Measurements from ENCODE around the gene SPATA13.
"Not testable (repeated sequence)": the region's sequence is repeated elsewhere in the genome, so short reads cannot be mapped to it uniquely, and the experiment has no call there.

Gene SPATA13

DNA sequence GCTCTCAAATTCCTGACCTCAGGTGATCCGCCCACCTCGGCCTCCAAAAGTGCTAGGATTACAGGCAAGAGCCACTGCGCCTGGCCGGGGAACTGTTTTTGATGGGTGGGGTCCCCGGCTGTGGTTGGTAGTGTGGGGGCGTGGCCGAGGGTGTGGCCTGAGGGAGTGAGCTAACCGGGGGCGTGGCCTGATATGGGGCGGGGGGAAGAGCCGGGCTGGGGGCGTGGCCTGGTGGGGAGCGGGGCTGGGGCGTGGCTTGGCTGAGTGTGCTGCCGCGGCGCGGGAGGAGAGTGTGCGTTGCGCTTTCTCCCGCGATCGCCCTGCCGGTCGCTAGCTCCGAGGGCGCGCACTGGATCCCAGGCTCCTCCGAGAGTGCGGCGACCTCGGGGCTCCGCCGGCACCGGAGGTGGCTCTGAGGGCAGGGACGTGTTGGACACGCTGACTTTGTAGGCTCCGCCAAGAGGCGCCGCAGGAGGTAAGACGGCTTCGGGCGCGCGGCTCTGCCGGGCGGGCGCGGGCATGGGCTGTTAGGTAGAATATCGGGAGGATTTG, at the start of gene SPATA13:
SPATA13 (plus strand) TSS at position 263 of the 552 bp plus-strand sequence. CDS start 62,210 bp downstream, outside the sequence.
- TF ChIP-seq, protein P1, sequence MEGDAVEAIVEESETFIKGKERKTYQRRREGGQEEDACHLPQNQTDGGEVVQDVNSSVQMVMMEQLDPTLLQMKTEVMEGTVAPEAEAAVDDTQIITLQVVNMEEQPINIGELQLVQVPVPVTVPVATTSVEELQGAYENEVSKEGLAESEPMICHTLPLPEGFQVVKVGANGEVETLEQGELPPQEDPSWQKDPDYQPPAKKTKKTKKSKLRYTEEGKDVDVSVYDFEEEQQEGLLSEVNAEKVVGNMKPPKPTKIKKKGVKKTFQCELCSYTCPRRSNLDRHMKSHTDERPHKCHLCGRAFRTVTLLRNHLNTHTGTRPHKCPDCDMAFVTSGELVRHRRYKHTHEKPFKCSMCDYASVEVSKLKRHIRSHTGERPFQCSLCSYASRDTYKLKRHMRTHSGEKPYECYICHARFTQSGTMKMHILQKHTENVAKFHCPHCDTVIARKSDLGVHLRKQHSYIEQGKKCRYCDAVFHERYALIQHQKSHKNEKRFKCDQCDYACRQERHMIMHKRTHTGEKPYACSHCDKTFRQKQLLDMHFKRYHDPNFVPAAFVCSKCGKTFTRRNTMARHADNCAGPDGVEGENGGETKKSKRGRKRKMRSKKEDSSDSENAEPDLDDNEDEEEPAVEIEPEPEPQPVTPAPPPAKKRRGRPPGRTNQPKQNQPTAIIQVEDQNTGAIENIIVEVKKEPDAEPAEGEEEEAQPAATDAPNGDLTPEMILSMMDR (IDR thresholded peaks at IDR 0.05; ENCODE audit: control insufficient read depth, extremely low read depth, insufficient read depth): no peak
- no peak for DNase-seq (ENCODE audit: low read depth)
- peak within 1 kb of the TSS; percentile 82 for H3K4me3 ChIP-seq (ENCODE audit: low read depth, low read length)

DNA sequence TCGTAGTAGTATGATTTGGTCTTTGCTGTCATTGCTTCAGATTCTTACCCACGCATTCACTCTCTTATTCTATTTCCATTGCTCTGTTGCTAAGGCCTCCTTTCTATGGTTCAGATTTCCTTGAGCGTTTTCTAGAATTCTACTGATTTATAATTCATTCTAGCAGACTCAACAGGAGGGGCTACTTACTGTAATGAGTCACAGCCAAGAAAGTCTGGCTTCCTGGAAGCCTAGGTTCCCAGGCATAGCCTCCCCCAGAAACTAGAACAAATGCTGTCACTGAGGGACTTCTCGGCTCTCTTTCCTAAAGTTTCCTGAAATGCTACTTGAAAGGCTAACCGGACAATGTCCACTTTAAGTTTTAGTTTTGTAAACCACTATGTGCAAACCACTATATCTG, 47.7 kb upstream of the SPATA13 start:
- TF ChIP-seq, protein P1 (IDR thresholded peaks at IDR 0.05; ENCODE audit: control insufficient read depth, extremely low read depth, insufficient read depth): no peak
- no peak overlapping the region for H3K4me3 ChIP-seq (ENCODE audit: low read depth, low read length)
- DNase-seq (ENCODE audit: low read depth): no peak

DNA sequence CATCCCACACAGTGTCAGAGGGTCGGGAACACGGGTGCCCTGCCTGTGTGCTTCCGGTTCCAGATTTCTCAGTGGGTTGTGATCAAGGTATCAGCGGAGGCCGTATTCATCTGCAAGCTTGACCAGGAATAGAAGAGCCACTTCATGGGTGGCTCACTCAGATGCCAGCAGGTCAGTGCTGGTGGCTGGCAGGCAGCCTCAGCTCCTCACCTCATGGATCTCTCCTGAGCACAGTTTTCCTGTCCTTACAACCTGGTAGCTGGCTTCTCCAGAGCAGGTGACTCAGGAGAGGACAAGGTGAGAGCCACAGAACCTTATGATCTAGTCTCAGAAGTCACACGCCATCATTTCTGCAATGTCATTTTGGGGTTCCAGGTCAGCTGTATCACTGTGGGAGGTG, 44.8 kb upstream of the SPATA13 start:
- TF ChIP-seq, protein P1 (IDR thresholded peaks at IDR 0.05; ENCODE audit: control insufficient read depth, extremely low read depth, insufficient read depth): no peak
- H3K4me3 ChIP-seq (ENCODE audit: low read depth, low read length): no peak overlapping the region
- no peak for DNase-seq (ENCODE audit: low read depth)

DNA sequence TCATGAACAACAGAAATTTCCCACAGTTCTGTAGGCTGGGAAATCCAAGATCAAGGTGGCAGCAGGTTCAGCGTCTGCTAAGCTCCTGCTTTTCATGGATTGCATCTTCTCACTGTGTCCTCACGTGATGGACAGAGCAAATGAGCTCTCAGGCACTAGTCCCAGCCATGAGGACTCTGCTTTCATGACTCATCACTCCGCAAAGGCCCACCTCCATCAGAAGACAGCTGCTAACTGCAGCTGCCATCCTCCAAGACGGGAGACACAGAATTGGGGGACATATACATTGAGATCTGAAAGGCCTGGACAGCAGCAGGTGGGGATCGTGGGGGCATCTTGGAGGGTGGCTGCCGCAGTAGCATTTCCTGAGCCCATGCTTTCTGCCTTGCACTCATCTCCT, 44.4 kb upstream of the SPATA13 start:
- TF ChIP-seq, protein P1 (IDR thresholded peaks at IDR 0.05; ENCODE audit: control insufficient read depth, extremely low read depth, insufficient read depth): no peak
- H3K4me3 ChIP-seq (ENCODE audit: low read depth, low read length): no peak overlapping the region
- DNase-seq (ENCODE audit: low read depth): no peak

DNA sequence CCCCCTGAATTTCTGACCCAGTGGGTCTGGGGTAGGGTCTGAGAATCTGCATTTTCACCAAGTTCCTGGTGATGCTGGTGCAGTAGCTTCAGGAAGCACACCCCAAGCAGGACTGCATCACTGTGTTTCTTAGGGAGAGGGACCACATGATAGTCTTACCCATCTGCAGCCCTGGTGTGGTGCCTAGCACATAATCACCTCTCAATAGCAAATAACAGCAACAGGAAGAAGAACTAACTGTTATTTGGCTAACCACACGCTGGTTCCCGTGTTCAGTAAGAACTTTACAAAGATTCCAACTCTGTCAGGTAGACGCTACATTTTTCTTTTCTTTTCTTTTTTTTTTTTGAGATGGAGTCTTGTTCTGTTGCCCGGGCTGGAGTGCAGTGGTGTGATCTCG, 41.9 kb upstream of the SPATA13 start:
- DNase-seq (ENCODE audit: low read depth): no peak
- no peak overlapping the region for H3K4me3 ChIP-seq (ENCODE audit: low read depth, low read length)
- TF ChIP-seq, protein P1 (IDR thresholded peaks at IDR 0.05; ENCODE audit: control insufficient read depth, extremely low read depth, insufficient read depth): no peak

DNA sequence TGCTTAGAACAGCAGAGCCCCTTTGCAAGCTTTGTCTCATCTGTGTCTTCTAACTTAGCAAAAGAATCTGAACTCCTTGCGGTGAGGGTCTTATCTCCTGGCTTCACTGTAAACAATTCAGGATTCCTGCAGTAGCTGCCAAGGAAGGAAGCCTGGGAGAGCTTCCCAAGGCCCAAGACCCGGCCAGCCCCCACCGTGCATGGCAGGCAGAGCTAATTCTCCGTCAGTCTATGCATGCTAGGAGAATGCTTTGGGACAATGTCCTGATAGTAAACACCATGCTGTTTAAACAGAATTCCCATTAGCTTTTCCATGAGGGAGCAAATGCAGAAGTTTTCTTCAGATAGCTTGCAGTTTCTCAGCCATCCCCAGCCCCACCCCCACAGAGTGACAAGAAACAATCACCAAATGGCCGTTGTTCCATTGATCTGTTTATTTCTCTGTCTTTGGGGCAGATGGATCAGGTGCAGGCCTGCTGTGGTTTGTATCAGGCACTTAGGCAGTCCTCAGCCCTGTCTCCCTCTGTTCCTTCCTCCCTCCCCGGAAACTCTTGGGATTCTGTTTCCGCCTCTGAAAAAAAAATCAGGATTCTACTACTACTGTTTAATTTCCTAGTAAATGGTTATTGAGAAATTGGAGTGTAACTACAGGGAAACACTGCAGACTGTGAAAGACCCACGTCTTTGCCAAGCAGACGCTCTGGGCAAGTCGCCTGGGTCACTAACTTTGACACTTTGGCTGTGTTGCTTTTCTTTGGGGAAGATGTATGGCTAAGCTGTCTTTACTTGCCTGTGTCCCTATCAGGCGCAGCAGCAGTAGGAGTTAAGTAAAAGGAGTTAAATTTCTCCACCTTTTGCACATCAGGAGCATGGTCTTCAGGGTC, 40.7 kb upstream of the SPATA13 start:
- no peak overlapping the region for H3K4me3 ChIP-seq (ENCODE audit: low read depth, low read length)
- DNase-seq (ENCODE audit: low read depth): no peak
- TF ChIP-seq, protein P1 (IDR thresholded peaks at IDR 0.05; ENCODE audit: control insufficient read depth, extremely low read depth, insufficient read depth): no peak

DNA sequence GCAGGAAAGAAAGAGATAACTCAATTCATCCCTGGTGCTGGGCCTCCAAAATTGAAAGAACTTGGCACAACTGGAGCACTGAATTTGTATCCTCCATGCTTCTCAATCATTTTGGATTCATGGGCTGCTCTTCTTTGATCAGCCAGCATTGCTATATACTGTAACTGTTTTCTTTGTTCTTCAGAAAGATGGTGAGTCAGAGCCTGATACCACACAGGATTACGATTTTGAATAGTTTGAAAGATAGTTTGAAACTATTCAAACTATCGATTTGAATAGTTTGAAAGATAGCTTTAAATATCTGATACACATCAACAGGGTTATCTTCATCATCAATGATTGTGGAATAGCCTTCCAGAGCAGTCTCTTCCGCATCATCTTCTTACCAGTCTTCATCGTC, 38.5 kb upstream of the SPATA13 start:
- not testable (repeated sequence) for H3K4me3 ChIP-seq (ENCODE audit: low read depth, low read length)

More for the DNA sequence above, 38.5 kb upstream of the SPATA13 start:
- DNase-seq (ENCODE audit: low read depth): not testable (repeated sequence)
